GM23338 (cell line): ENCODE measurements around the gene CCDC187. TPM values are rescaled to one million over a fixed set of nuclear protein-coding genes. Genes with fewer than 3 reads are reported as not detected.

Experiments used
- ATAC-seq: fragments of 200-7000 bp; cut with Tn5 transposase; 3 replicates; pipeline ENCODE4 v1.9.1; 2020
- DNase-seq: peaks from one replicate; pipeline ENCODE4 v3.0.0-alpha.2; 2015; ENCODE audit warnings: low spot score
- H2AFZ ChIP-seq: fragments of 200-600 bp; sonication (generic); 2 replicates; pipeline ENCODE4 v1.8.0; 2016; ENCODE audit warnings: antibody characterized with exemption, mild to moderate bottlenecking, moderate library complexity
- H3F3A ChIP-seq: fragments of 200-600 bp; sonication (generic); replicated peaks from 2 replicates; pipeline ENCODE4 v1.8.0; 2017; ENCODE audit warnings: antibody characterized with exemption, mixed run types, low read depth
- H3K27ac ChIP-seq: fragments of 200-600 bp; sonication (generic); 2 replicates; pipeline ENCODE4 v1.6.1; 2016; ENCODE audit warnings: low read depth
- H3K27me3 ChIP-seq: fragments of 200-600 bp; sonication (generic); 2 replicates; pipeline ENCODE4 v1.8.0; 2016; ENCODE audit warnings: mild to moderate bottlenecking, mixed run types, moderate library complexity; ENCODE audit not compliant: insufficient read depth
- H3K36me3 ChIP-seq: fragments of 200-600 bp; sonication (generic); 2 replicates; pipeline ENCODE4 v1.8.0; 2016; ENCODE audit warnings: mild to moderate bottlenecking; ENCODE audit not compliant: insufficient read depth
- H3K4me1 ChIP-seq: fragments of 200-600 bp; sonication (generic); 2 replicates; pipeline ENCODE4 v1.8.0; 2016; ENCODE audit warnings: mild to moderate bottlenecking, moderate library complexity; ENCODE audit not compliant: insufficient read depth
- H3K4me2 ChIP-seq: fragments of 200-600 bp; sonication (generic); 2 replicates; pipeline ENCODE4 v1.7.1; 2017; ENCODE audit warnings: mixed run types
- H3K4me3 ChIP-seq: fragments of 200-600 bp; sonication (generic); 2 replicates; pipeline ENCODE4 v1.6.1; 2016; ENCODE audit warnings: mixed run types
- H3K79me2 ChIP-seq: fragments of 200-600 bp; sonication (generic); replicated peaks from 2 replicates; pipeline ENCODE4 v1.8.0; 2017; ENCODE audit warnings: mild to moderate bottlenecking; ENCODE audit not compliant: insufficient read depth
- H3K9me2 ChIP-seq: fragments of 200-600 bp; sonication (generic); 2 replicates; pipeline ENCODE4 v1.8.0; 2017; ENCODE audit not compliant: insufficient read depth
- H4K20me1 ChIP-seq: fragments of 200-600 bp; sonication (generic); replicated peaks from 2 replicates; pipeline ENCODE4 v1.8.0; 2017; ENCODE audit warnings: mild to moderate bottlenecking; ENCODE audit not compliant: insufficient read depth
- H3K27ac Mint-ChIP-seq: 2 replicates; pipeline ENCODE4 v1.8.0; 2020; ENCODE audit warnings: inconsistent platforms, mild to moderate bottlenecking, moderate library complexity, mixed read lengths
- H3K27me3 Mint-ChIP-seq: 3 replicates; pipeline ENCODE4 v1.8.0; 2022; ENCODE audit warnings: low read depth, mild to moderate bottlenecking, moderate library complexity, mixed read lengths, inconsistent platforms; ENCODE audit not compliant: insufficient read depth, poor library complexity
- H3K36me3 Mint-ChIP-seq: 3 replicates; pipeline ENCODE4 v1.8.0; 2021; ENCODE audit warnings: low read depth, mild to moderate bottlenecking, inconsistent platforms, moderate library complexity, mixed read lengths
- H3K4me1 Mint-ChIP-seq: 3 replicates; pipeline ENCODE4 v1.8.0; 2020; ENCODE audit warnings: mild to moderate bottlenecking, inconsistent platforms, mixed read lengths
- H3K4me3 Mint-ChIP-seq: 3 replicates; pipeline ENCODE4 v1.8.0; 2021; ENCODE audit warnings: moderate library complexity, mild to moderate bottlenecking, inconsistent platforms, mixed read lengths
- H3K9me3 Mint-ChIP-seq: 3 replicates; pipeline ENCODE4 v1.8.0; 2020; ENCODE audit warnings: moderate library complexity, mild to moderate bottlenecking, inconsistent platforms, mixed read lengths
- CREB1 ChIP-seq: fragments of 250-450 bp; sonication (Bioruptor Pico); IDR thresholded peaks from 2 replicates; pipeline ENCODE4 v1.5.0; 2020; ENCODE audit warnings: low read depth, mild to moderate bottlenecking, moderate library complexity
- EZH2 ChIP-seq: fragments of 200-600 bp; sonication (generic); IDR thresholded peaks from one replicate; pipeline ENCODE4 v1.8.0; 2017; ENCODE audit warnings: antibody characterized with exemption, mild to moderate bottlenecking, low read depth; ENCODE audit not compliant: unreplicated experiment
- EZH2phosphoT487 ChIP-seq: fragments of 200-600 bp; sonication (generic); IDR thresholded peaks from one replicate; pipeline ENCODE4 v1.8.1; 2018; ENCODE audit warnings: antibody characterized with exemption; ENCODE audit not compliant: unreplicated experiment
- JUNB ChIP-seq: IDR thresholded peaks from one replicate; pipeline ENCODE4 v1.6.1; 2016; ENCODE audit warnings: antibody characterized with exemption; ENCODE audit not compliant: unreplicated experiment
- NANOG ChIP-seq: IDR thresholded peaks from 2 replicates; pipeline ENCODE4 v1.6.1; 2016; ENCODE audit warnings: antibody characterized with exemption, borderline replicate concordance
- POLR2AphosphoS5 ChIP-seq: IDR thresholded peaks from 2 replicates; pipeline ENCODE4 v1.6.1; 2016; ENCODE audit warnings: antibody characterized with exemption, low read depth
- STAT1 ChIP-seq: IDR thresholded peaks from one replicate; pipeline ENCODE4 v1.6.1; 2016; ENCODE audit warnings: antibody characterized with exemption; ENCODE audit not compliant: unreplicated experiment
- ZNF114 ChIP-seq: fragments of 250-450 bp; sonication (Bioruptor Pico); IDR thresholded peaks from 2 replicates; pipeline ENCODE4 v1.5.0; 2020; ENCODE audit warnings: mild to moderate bottlenecking, moderate library complexity
- ZNF331 ChIP-seq: fragments of 250-450 bp; sonication (Bioruptor Pico); IDR thresholded peaks from 2 replicates; pipeline ENCODE4 v1.5.0; 2020; ENCODE audit warnings: low read depth, mild to moderate bottlenecking, moderate library complexity
- polyA plus RNA-seq: library from polyadenylated mRNA; unstranded; fragments of >200 nt; fragmentation: Nextera tagmentation; extraction: Ambion mirVana; gene quantifications from 2 replicates; pipeline ENCODE4 v1.2.1, GENCODE V29; 2016
- total RNA-seq: library from RNA; depleted of rRNA; stranded (reverse); fragments of >200 nt; shearing (Covaris generic); gene quantifications from 2 replicates; pipeline ENCODE4 v1.2.3, GENCODE V29; 2014
- TF ChIP-seq, protein P1 (sequence below): IDR thresholded peaks from 2 replicates; pipeline ENCODE4 v1.6.1; 2016; ENCODE audit warnings: antibody characterized with exemption
- TF ChIP-seq, protein P2 (sequence below): fragments of 250-450 bp; sonication (Bioruptor Pico); IDR thresholded peaks from 2 replicates; pipeline ENCODE4 v1.5.0; 2020; ENCODE audit warnings: mild to moderate bottlenecking, moderate library complexity
- TF ChIP-seq, protein P3 (sequence below), 2 experiments: fragments of 200-600 bp in 1 of 2; sonication (generic) in 1 of 2; conservative IDR thresholded peaks; 2 replicates each; pipeline versions ENCODE4 v1.5.1 to v1.6.1; 2016 to 2017; ENCODE audit warnings: antibody characterized with exemption in 2 of 2, low read depth in 2 of 2, mild to moderate bottlenecking in 2 of 2, moderate library complexity in 1 of 2
- TF ChIP-seq, protein P4 (sequence below): IDR thresholded peaks from one replicate; pipeline ENCODE4 v1.6.1; 2018; ENCODE audit warnings: antibody characterized with exemption; ENCODE audit not compliant: unreplicated experiment

CCDC187 gene
- total and polyA plus RNA-seq, 2 experiments from 2014 or later: 0.14 TPM; not detected in 1

DNA sequence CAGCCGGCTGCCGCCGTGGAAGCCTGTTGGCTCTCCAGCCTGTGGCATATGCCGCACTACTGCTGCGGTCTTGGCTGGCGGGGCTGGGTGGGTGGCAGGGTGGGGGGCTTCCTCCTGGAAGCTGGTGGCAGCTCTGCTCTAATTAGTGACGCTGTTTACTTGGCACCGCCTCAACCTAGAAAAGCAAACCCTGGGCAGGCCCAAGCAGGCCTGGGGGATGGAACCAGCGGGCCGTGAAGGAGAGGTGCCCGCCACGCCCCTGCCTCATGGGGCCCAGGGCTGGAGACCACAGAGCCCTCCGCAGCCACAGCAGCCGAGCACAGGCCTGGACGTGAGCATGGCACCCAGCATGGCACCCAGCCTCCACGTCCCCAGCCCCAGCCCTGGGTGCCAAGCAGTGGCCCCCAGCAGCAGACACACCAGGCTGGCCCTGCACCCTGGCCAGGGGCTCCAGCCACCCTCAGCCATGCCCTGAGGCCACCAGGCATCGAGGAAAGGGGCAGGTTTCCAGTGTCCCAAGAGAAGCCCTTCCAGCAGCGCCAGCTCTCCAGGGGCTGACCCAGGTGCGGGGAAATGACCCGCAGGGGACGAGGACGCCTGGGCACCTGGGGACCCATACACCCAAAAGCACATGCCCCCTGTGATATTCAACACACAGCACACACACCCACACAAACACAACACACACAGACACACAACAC is 5.4 kb upstream of the CCDC187 start:
- Histone ChIP-seq H3K79me2 (no peaks in the 10 kb centered on the region), H3K36me3 (no peaks in the 10 kb centered on the region), H3K9me2 (no peaks in the 10 kb centered on the region), H3K4me1 (no peaks in the 10 kb centered on the region), H3K4me2 (no peak overlapping the region), H3F3A (peaks cover 22% of the 10 kb centered on the region), H2AFZ (no peak overlapping the region), H3K4me3 (no peak overlapping the region), H3K27me3 (no peaks in the 10 kb centered on the region), H4K20me1 (no peaks in the 10 kb centered on the region), H3K27ac (no peak overlapping the region)
- H3K36me3 Mint-ChIP-seq: no peaks in the 10 kb centered on the region
- no peak for ATAC-seq
- no peak overlapping the region for H3K4me3 Mint-ChIP-seq
- no peaks in the 10 kb centered on the region for H3K27me3 Mint-ChIP-seq
- TF ChIP-seq CREB1 (no peak), EZH2phosphoT487 (no peak), STAT1 (no peak), EZH2 (no peak), ZNF331 (CRISPR knock-in tag) (no peak), JUNB (no peak), POLR2AphosphoS5 (no peak), NANOG (no peak), ZNF114 (CRISPR knock-in tag) (no peak)
- TF ChIP-seq, protein P1, sequence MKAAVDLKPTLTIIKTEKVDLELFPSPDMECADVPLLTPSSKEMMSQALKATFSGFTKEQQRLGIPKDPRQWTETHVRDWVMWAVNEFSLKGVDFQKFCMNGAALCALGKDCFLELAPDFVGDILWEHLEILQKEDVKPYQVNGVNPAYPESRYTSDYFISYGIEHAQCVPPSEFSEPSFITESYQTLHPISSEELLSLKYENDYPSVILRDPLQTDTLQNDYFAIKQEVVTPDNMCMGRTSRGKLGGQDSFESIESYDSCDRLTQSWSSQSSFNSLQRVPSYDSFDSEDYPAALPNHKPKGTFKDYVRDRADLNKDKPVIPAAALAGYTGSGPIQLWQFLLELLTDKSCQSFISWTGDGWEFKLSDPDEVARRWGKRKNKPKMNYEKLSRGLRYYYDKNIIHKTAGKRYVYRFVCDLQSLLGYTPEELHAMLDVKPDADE: no peak
- TF ChIP-seq, protein P2, sequence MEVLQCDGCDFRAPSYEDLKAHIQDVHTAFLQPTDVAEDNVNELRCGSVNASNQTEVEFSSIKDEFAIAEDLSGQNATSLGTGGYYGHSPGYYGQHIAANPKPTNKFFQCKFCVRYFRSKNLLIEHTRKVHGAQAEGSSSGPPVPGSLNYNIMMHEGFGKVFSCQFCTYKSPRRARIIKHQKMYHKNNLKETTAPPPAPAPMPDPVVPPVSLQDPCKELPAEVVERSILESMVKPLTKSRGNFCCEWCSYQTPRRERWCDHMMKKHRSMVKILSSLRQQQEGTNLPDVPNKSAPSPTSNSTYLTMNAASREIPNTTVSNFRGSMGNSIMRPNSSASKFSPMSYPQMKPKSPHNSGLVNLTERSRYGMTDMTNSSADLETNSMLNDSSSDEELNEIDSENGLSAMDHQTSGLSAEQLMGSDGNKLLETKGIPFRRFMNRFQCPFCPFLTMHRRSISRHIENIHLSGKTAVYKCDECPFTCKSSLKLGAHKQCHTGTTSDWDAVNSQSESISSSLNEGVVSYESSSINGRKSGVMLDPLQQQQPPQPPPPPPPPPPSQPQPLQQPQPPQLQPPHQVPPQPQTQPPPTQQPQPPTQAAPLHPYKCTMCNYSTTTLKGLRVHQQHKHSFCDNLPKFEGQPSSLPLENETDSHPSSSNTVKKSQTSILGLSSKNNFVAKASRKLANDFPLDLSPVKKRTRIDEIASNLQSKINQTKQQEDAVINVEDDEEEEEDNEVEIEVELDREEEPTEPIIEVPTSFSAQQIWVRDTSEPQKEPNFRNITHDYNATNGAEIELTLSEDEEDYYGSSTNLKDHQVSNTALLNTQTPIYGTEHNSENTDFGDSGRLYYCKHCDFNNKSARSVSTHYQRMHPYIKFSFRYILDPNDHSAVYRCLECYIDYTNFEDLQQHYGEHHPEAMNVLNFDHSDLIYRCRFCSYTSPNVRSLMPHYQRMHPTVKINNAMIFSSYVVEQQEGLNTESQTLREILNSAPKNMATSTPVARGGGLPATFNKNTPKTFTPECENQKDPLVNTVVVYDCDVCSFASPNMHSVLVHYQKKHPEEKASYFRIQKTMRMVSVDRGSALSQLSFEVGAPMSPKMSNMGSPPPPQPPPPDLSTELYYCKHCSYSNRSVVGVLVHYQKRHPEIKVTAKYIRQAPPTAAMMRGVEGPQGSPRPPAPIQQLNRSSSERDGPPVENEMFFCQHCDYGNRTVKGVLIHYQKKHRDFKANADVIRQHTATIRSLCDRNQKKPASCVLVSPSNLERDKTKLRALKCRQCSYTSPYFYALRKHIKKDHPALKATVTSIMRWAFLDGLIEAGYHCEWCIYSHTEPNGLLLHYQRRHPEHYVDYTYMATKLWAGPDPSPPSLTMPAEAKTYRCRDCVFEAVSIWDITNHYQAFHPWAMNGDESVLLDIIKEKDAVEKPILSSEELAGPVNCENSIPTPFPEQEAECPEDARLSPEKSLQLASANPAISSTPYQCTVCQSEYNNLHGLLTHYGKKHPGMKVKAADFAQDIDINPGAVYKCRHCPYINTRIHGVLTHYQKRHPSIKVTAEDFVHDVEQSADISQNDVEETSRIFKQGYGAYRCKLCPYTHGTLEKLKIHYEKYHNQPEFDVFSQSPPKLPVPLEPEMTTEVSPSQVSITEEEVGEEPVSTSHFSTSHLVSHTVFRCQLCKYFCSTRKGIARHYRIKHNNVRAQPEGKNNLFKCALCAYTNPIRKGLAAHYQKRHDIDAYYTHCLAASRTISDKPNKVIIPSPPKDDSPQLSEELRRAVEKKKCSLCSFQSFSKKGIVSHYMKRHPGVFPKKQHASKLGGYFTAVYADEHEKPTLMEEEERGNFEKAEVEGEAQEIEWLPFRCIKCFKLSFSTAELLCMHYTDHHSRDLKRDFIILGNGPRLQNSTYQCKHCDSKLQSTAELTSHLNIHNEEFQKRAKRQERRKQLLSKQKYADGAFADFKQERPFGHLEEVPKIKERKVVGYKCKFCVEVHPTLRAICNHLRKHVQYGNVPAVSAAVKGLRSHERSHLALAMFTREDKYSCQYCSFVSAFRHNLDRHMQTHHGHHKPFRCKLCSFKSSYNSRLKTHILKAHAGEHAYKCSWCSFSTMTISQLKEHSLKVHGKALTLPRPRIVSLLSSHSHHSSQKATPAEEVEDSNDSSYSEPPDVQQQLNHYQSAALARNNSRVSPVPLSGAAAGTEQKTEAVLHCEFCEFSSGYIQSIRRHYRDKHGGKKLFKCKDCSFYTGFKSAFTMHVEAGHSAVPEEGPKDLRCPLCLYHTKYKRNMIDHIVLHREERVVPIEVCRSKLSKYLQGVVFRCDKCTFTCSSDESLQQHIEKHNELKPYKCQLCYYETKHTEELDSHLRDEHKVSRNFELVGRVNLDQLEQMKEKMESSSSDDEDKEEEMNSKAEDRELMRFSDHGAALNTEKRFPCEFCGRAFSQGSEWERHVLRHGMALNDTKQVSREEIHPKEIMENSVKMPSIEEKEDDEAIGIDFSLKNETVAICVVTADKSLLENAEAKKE (CRISPR knock-in tag): no peak
- TF ChIP-seq, protein P3, sequence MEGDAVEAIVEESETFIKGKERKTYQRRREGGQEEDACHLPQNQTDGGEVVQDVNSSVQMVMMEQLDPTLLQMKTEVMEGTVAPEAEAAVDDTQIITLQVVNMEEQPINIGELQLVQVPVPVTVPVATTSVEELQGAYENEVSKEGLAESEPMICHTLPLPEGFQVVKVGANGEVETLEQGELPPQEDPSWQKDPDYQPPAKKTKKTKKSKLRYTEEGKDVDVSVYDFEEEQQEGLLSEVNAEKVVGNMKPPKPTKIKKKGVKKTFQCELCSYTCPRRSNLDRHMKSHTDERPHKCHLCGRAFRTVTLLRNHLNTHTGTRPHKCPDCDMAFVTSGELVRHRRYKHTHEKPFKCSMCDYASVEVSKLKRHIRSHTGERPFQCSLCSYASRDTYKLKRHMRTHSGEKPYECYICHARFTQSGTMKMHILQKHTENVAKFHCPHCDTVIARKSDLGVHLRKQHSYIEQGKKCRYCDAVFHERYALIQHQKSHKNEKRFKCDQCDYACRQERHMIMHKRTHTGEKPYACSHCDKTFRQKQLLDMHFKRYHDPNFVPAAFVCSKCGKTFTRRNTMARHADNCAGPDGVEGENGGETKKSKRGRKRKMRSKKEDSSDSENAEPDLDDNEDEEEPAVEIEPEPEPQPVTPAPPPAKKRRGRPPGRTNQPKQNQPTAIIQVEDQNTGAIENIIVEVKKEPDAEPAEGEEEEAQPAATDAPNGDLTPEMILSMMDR (conservative IDR thresholded peaks at IDR 0.05; ENCODE audit: low read depth in 2 of 2): no peak
- TF ChIP-seq, protein P4, sequence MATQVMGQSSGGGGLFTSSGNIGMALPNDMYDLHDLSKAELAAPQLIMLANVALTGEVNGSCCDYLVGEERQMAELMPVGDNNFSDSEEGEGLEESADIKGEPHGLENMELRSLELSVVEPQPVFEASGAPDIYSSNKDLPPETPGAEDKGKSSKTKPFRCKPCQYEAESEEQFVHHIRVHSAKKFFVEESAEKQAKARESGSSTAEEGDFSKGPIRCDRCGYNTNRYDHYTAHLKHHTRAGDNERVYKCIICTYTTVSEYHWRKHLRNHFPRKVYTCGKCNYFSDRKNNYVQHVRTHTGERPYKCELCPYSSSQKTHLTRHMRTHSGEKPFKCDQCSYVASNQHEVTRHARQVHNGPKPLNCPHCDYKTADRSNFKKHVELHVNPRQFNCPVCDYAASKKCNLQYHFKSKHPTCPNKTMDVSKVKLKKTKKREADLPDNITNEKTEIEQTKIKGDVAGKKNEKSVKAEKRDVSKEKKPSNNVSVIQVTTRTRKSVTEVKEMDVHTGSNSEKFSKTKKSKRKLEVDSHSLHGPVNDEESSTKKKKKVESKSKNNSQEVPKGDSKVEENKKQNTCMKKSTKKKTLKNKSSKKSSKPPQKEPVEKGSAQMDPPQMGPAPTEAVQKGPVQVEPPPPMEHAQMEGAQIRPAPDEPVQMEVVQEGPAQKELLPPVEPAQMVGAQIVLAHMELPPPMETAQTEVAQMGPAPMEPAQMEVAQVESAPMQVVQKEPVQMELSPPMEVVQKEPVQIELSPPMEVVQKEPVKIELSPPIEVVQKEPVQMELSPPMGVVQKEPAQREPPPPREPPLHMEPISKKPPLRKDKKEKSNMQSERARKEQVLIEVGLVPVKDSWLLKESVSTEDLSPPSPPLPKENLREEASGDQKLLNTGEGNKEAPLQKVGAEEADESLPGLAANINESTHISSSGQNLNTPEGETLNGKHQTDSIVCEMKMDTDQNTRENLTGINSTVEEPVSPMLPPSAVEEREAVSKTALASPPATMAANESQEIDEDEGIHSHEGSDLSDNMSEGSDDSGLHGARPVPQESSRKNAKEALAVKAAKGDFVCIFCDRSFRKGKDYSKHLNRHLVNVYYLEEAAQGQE: no peak
- DNase-seq: no peak
- no peak overlapping the region for H3K27ac Mint-ChIP-seq
- H3K4me1 Mint-ChIP-seq: no peaks in the 10 kb centered on the region
- no peaks in the 10 kb centered on the region for H3K9me3 Mint-ChIP-seq
